IMR-90 (cell line): ENCODE results near the gene IMPDH1. TPM values are rescaled to one million over a fixed set of nuclear protein-coding genes. Genes with fewer than 3 reads are reported as not detected.

Experiments used
- ATAC-seq: fragments of 200-7000 bp; cut with Tn5 transposase; 2 replicates; pipeline ENCODE4 v1.9.1; 2020; ENCODE audit warnings: low read depth, mild to moderate bottlenecking, moderate library complexity
- BruUV-seq: library from RNA; stranded (reverse); fragments of 400-500 nt; replicated peaks from 2 replicates; lab custom pipeline; 2021; lab: Mats Ljungman, UMichigan
- CTCF ChIA-PET: fragments of 300-600 bp; formaldehyde crosslinking; extraction: SDS; loops from one replicate; lab custom pipeline; 2021; ENCODE audit warnings: antibody characterized with exemption; lab: Yijun Ruan, JAX
- POLR2A ChIA-PET: fragments of 300-600 bp; sonication (Branson Sonifier 250); formaldehyde crosslinking; loops from one replicate; lab custom pipeline; 2022; ENCODE audit warnings: antibody characterized with exemption; ENCODE audit not compliant: unreplicated experiment; lab: Charles Lee
- DNase-seq: peaks from one replicate; pipeline ENCODE4 v3.0.0; 2013
- H2AFZ ChIP-seq: replicated peaks from 2 replicates; pipeline ENCODE3; 2013; ENCODE audit warnings: low read length, mild to moderate bottlenecking; ENCODE audit not compliant: poor library complexity
- H2AK5ac ChIP-seq: 2 replicates; pipeline ENCODE4 v1.6.1; 2013; ENCODE audit warnings: low read depth, low read length, inconsistent platforms
- H2AK9ac ChIP-seq: replicated peaks from 2 replicates; pipeline ENCODE3; 2013; ENCODE audit warnings: mild to moderate bottlenecking, low read depth, low read length, moderate library complexity; ENCODE audit not compliant: poor library complexity
- H2BK120ac ChIP-seq: 2 replicates; pipeline ENCODE4 v1.6.1; 2013; ENCODE audit warnings: low read depth, low read length, inconsistent platforms
- H2BK15ac ChIP-seq: 3 replicates; pipeline ENCODE4 v1.6.1; 2013; ENCODE audit warnings: low read depth, low read length, inconsistent platforms
- H2BK20ac ChIP-seq: 2 replicates; pipeline ENCODE4 v1.6.1; 2013; ENCODE audit warnings: low read depth, mild to moderate bottlenecking, inconsistent platforms, low read length, moderate library complexity
- H2BK5ac ChIP-seq: 2 replicates; pipeline ENCODE4 v1.6.1; 2013; ENCODE audit warnings: mild to moderate bottlenecking, low read depth, low read length, inconsistent platforms; ENCODE audit not compliant: poor library complexity, severe bottlenecking
- H3K14ac ChIP-seq: replicated peaks from 2 replicates; pipeline ENCODE4 v1.6.1; 2013; ENCODE audit warnings: low read depth, low read length, inconsistent platforms
- H3K18ac ChIP-seq: 2 replicates; pipeline ENCODE4 v1.6.1; 2013; ENCODE audit warnings: low read depth, low read length, control low read depth
- H3K23ac ChIP-seq: 2 replicates; pipeline ENCODE4 v1.6.1; 2013; ENCODE audit warnings: low read depth, low read length, inconsistent platforms
- H3K27ac ChIP-seq: 2 replicates; pipeline ENCODE4 v1.5.1; 2013; ENCODE audit warnings: mild to moderate bottlenecking, control low read depth, low read length; ENCODE audit not compliant: insufficient read depth
- H3K27me3 ChIP-seq: 2 replicates; pipeline ENCODE4 v1.6.1; 2013; ENCODE audit warnings: low read length; ENCODE audit not compliant: control insufficient read depth, insufficient read depth
- H3K36me3 ChIP-seq: 2 replicates; pipeline ENCODE4 v1.6.1; 2013; ENCODE audit warnings: low read length, mixed read lengths; ENCODE audit not compliant: control insufficient read depth, insufficient read depth
- H3K4ac ChIP-seq: 2 replicates; pipeline ENCODE4 v1.6.1; 2013; ENCODE audit warnings: low read depth, low read length, inconsistent platforms
- H3K4me1 ChIP-seq: 2 replicates; pipeline ENCODE4 v1.6.1; 2013; ENCODE audit warnings: low read length, mixed read lengths; ENCODE audit not compliant: control insufficient read depth, insufficient read depth
- H3K4me2 ChIP-seq: 2 replicates; pipeline ENCODE4 v1.6.1; 2013; ENCODE audit warnings: low read depth, mild to moderate bottlenecking, control low read depth, low read length, moderate library complexity
- H3K4me3 ChIP-seq: 2 replicates; pipeline ENCODE4 v1.5.1; 2013; ENCODE audit warnings: low read depth, mild to moderate bottlenecking, control low read depth, low read length, moderate library complexity; ENCODE audit not compliant: insufficient read depth
- H3K56ac ChIP-seq: 2 replicates; pipeline ENCODE4 v1.6.1; 2013; ENCODE audit warnings: low read length, inconsistent platforms; ENCODE audit not compliant: insufficient read depth; ENCODE audit errors: extremely low read depth
- H3K79me1 ChIP-seq, 2 experiments: 2 replicates each; pipeline ENCODE4 v1.6.1; 2013; ENCODE audit warnings: low read length in 2 of 2, inconsistent platforms in 1 of 2, low read depth in 1 of 2
- H3K9ac ChIP-seq: 2 replicates; pipeline ENCODE4 v1.6.1; 2013; ENCODE audit warnings: low read depth, low read length, control low read depth
- H3K9me1 ChIP-seq: 2 replicates; pipeline ENCODE4 v1.6.1; 2013; ENCODE audit warnings: low read length, inconsistent platforms; ENCODE audit not compliant: insufficient read depth
- H3K9me3 ChIP-seq: 2 replicates; pipeline ENCODE4 v1.6.1; 2013; ENCODE audit warnings: low read length; ENCODE audit not compliant: control insufficient read depth, insufficient read depth
- H4K20me1 ChIP-seq: 2 replicates; pipeline ENCODE4 v1.6.1; 2013; ENCODE audit warnings: low read length, inconsistent platforms; ENCODE audit not compliant: insufficient read depth
- H4K5ac ChIP-seq: 2 replicates; pipeline ENCODE4 v1.6.1; 2013; ENCODE audit warnings: mild to moderate bottlenecking, low read depth, low read length, control low read depth
- H4K8ac ChIP-seq, 2 experiments: 2 replicates each; pipeline ENCODE4 v1.6.1; 2013; ENCODE audit warnings: low read depth in 2 of 2, low read length in 2 of 2, control low read depth in 1 of 2, inconsistent platforms in 1 of 2
- H4K91ac ChIP-seq: 2 replicates; pipeline ENCODE4 v1.6.1; 2013; ENCODE audit warnings: low read depth, low read length, inconsistent platforms; ENCODE audit not compliant: insufficient read depth
- CHD1 ChIP-seq: IDR thresholded peaks from 2 replicates; pipeline ENCODE4 v1.6.1; 2012; ENCODE audit warnings: low read depth, low read length, improper control_type of control experiment
- FOS ChIP-seq: fragments of 150-350 bp; IDR thresholded peaks from 2 replicates; pipeline ENCODE4 v1.6.1; 2016; ENCODE audit warnings: low read depth, low read length
- MAZ ChIP-seq: IDR thresholded peaks from 2 replicates; pipeline ENCODE4 v1.6.1; 2012; ENCODE audit warnings: low read depth, mild to moderate bottlenecking, low read length, improper control_type of control experiment, moderate library complexity, borderline replicate concordance
- MXI1 ChIP-seq: IDR thresholded peaks from 2 replicates; pipeline ENCODE4 v1.6.1; 2012; ENCODE audit warnings: low read depth, mild to moderate bottlenecking, low read length, moderate library complexity, borderline replicate concordance
- NFE2L2 ChIP-seq: fragments of 150-350 bp; IDR thresholded peaks from 2 replicates; pipeline ENCODE4 v1.6.1; 2016; ENCODE audit warnings: low read depth, mild to moderate bottlenecking, low read length
- POLR2A ChIP-seq: IDR thresholded peaks from 2 replicates; pipeline ENCODE4 v1.6.1; 2012; ENCODE audit warnings: mild to moderate bottlenecking, low read depth, low read length
- RAD21 ChIP-seq: IDR thresholded peaks from 2 replicates; pipeline ENCODE4 v1.6.1; 2012; ENCODE audit warnings: low read length, improper control_type of control experiment
- RFX5 ChIP-seq: IDR thresholded peaks from 2 replicates; pipeline ENCODE4 v1.8.0; 2012; ENCODE audit warnings: low read depth, mild to moderate bottlenecking, low read length, moderate library complexity
- SMC3 ChIP-seq: fragments of 150-350 bp; IDR thresholded peaks from 2 replicates; pipeline ENCODE4 v1.6.1; 2016; ENCODE audit warnings: low read depth, mild to moderate bottlenecking, antibody characterized with exemption, low read length, moderate library complexity
- WGBS, 2 experiments: methylation state at CpG; one replicate each; pipeline versions ENCODE4 v1.1.5 to v1.1.7; 2013; ENCODE audit warnings: missing lambda C conversion rate in 2 of 2; ENCODE audit not compliant: insufficient read length in 1 of 2; ENCODE audit errors: extremely low coverage in 2 of 2; 5-methylcytosine and 5-hydroxymethylcytosine counted together
- dilution Hi-C: fragments of 300-500 bp; cut with HindIII; formaldehyde crosslinking; loops from one replicate; pipeline ENCODE4 v1.14.3; 2018; ENCODE audit warnings: low sequenced_read_pairs; ENCODE audit not compliant: unreplicated experiment
- in situ Hi-C: fragments of 300-500 bp; cut with MboI; formaldehyde crosslinking; loops from 3 replicates; pipeline ENCODE4 v1.14.3; 2019; ENCODE audit warnings: low sequenced_read_pairs, inconsistent platforms, mixed read lengths
- intact Hi-C: fragments of 100-400 bp; cut with micrococcal nuclease; formaldehyde crosslinking; loops from 2 replicates; pipeline ENCODE4 v1.10.0; 2022
- polyA plus RNA-seq, 3 experiments: library from polyadenylated mRNA; depleted of rRNA; stranded (reverse); fragments of >200 nt; gene quantifications; 2 replicates each; pipeline ENCODE4 v1.2.3, GENCODE V29; 2012; ENCODE audit warnings: low replicate concordance in 1 of 3
- total RNA-seq: library from RNA; depleted of rRNA; stranded (reverse); fragments of >200 nt; gene quantifications from 2 replicates; pipeline ENCODE4 v1.2.3, GENCODE V29; 2012
- TF ChIP-seq, protein P1 (sequence below): conservative IDR thresholded peaks from 2 replicates; pipeline ENCODE4 v1.5.1; 2012; ENCODE audit warnings: mild to moderate bottlenecking, low read depth, low read length, improper control_type of control experiment
- TF ChIP-seq, protein P2 (sequence below): fragments of 150-350 bp; IDR thresholded peaks from 2 replicates; pipeline ENCODE4 v1.6.1; 2017; ENCODE audit warnings: mild to moderate bottlenecking, antibody characterized with exemption, low read length, low read depth
- TF ChIP-seq, protein P3 (sequence below): fragments of 150-350 bp; IDR thresholded peaks from 2 replicates; pipeline ENCODE4 v1.6.1; 2016; ENCODE audit warnings: low read depth, mild to moderate bottlenecking, low read length, moderate library complexity, borderline replicate concordance

The IMPDH1 gene
- total and polyA plus RNA-seq, 2 of the 4 experiments (the other 2 are of a cell fraction): 49.5 to 69.3 TPM

DNA sequence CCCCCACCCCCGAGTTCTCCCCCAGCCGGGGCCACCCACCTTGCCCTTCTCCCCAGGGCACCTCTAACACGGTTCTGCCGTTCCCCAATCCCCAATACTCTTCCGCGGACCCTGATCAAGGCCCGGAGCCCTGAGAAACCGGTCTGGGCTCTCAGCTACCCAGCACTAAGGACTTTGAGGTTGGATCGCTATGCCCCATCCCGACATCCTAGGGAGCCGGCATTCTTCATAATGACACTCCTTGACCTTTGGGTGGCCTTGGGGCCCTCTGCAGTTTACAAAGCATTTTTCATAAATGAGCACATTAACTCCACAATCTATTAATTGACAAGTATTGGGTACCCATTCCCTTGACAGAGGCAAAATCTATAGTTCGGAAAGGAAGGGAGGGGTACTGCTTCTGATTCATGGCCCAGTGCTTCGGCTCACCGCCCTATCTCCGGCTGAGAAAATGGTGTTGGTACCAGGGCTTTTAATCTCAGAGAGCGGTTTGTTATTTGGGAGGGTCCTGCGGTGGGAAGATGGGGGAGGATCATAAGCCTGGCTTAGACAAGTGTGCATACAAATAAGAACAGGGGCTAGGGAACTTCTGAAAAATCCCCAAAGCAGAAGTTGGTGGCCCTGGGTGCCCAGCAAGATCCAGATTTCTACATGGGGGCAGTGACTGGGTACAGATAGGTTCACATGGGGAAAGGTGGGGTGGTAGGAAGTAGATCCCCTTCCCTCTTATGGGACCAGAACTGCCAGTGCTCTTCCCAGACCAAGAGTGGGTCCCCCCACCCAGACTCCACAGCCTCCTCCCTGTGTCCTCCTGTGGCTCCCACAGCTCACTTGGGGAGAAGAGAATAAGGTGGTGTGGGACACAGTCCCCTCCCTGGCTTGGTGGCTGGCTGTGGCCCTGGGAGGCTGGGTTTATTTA, 3.2 kb downstream of the IMPDH1 start:
- no peak overlapping the region for H4K91ac ChIP-seq
- H2AK9ac ChIP-seq: peak overlapping the region; percentile 79
- POLR2A ChIA-PET: no interaction called here
- no peak overlapping the region; the same call in 1 of the 2 replicates for H3K14ac ChIP-seq
- H3K18ac ChIP-seq: no peak overlapping the region
- in situ Hi-C loops: no loop called here
- dilution Hi-C loops: no loop called here
- peak overlapping the region; percentile 13 for H2AK5ac ChIP-seq
- no peaks in the 10 kb centered on the region for H3K9me3 ChIP-seq
- H4K20me1 ChIP-seq: peaks cover 13% of the 10 kb centered on the region
- ATAC-seq: no peak
- peak overlapping the region; percentile 76 for H2AFZ ChIP-seq
- no peak overlapping the region for H2BK5ac ChIP-seq
- no peak overlapping the region for H4K5ac ChIP-seq
- H4K8ac ChIP-seq: no peak overlapping the region; a peak in 1 of 4 replicates
- H2BK15ac ChIP-seq: no peak overlapping the region
- H3K36me3 ChIP-seq: peaks cover under 1% of the 10 kb centered on the region; the same call in 1 of the 2 replicates
- 79% methylated on average over 4 of the region's 17 CpGs; no CpG with 5 or more reads in 1 of the 2 experiments for WGBS, 2 experiments
- H3K4me3 ChIP-seq: no peak overlapping the region
- H3K4me2 ChIP-seq: peak overlapping the region; percentile 21; the same call in 1 of the 2 replicates
- H3K79me1 ChIP-seq: peaks cover 20 to 46% of the 10 kb centered on the region in 2 experiments
- intact Hi-C loops: no loop called here
- no peak overlapping the region for H2BK20ac ChIP-seq
- 0 out of 2 replicates have a peak overlapping the region, but pooled peaks have one; percentile 25 for H3K23ac ChIP-seq
- DNase-seq: no peak
- CTCF ChIA-PET: interaction anchor here (0.6 to 1.3 kb wide), 4 partner anchors 9 to 88 kb away, joined by 3 to 4 read pairs (median 3); no protein-coding TSS in a partner anchor
- H3K56ac ChIP-seq: no peak overlapping the region
- H3K27ac ChIP-seq: no peak overlapping the region
- H2BK120ac ChIP-seq: no peak overlapping the region
- TF ChIP-seq POLR2A (no peak), MAZ (no peak), RFX5 (no peak), SMC3 (no peak), NFE2L2 (no peak), MXI1 (no peak), CHD1 (no peak), RAD21 (no peak), FOS (no peak)
- TF ChIP-seq, protein P1, sequence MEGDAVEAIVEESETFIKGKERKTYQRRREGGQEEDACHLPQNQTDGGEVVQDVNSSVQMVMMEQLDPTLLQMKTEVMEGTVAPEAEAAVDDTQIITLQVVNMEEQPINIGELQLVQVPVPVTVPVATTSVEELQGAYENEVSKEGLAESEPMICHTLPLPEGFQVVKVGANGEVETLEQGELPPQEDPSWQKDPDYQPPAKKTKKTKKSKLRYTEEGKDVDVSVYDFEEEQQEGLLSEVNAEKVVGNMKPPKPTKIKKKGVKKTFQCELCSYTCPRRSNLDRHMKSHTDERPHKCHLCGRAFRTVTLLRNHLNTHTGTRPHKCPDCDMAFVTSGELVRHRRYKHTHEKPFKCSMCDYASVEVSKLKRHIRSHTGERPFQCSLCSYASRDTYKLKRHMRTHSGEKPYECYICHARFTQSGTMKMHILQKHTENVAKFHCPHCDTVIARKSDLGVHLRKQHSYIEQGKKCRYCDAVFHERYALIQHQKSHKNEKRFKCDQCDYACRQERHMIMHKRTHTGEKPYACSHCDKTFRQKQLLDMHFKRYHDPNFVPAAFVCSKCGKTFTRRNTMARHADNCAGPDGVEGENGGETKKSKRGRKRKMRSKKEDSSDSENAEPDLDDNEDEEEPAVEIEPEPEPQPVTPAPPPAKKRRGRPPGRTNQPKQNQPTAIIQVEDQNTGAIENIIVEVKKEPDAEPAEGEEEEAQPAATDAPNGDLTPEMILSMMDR: no peak
- TF ChIP-seq, protein P2, sequence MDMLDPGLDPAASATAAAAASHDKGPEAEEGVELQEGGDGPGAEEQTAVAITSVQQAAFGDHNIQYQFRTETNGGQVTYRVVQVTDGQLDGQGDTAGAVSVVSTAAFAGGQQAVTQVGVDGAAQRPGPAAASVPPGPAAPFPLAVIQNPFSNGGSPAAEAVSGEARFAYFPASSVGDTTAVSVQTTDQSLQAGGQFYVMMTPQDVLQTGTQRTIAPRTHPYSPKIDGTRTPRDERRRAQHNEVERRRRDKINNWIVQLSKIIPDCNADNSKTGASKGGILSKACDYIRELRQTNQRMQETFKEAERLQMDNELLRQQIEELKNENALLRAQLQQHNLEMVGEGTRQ: no peak
- TF ChIP-seq, protein P3, sequence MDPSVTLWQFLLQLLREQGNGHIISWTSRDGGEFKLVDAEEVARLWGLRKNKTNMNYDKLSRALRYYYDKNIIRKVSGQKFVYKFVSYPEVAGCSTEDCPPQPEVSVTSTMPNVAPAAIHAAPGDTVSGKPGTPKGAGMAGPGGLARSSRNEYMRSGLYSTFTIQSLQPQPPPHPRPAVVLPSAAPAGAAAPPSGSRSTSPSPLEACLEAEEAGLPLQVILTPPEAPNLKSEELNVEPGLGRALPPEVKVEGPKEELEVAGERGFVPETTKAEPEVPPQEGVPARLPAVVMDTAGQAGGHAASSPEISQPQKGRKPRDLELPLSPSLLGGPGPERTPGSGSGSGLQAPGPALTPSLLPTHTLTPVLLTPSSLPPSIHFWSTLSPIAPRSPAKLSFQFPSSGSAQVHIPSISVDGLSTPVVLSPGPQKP: no peak
- H3K27me3 ChIP-seq: no peaks in the 10 kb centered on the region
- H3K4me1 ChIP-seq: peaks cover 20% of the 10 kb centered on the region
- H3K9me1 ChIP-seq: peaks cover 9% of the 10 kb centered on the region; the same call in 1 of the 2 replicates
- BruUV-seq: no TSS peak
- H3K9ac ChIP-seq: no peak overlapping the region
- H3K4ac ChIP-seq: no peak overlapping the region; the same call in 1 of the 2 replicates
